Natural killer cell (primary cell): ENCODE measurements around the gene CSNK2A1. TPM values are rescaled to one million over a fixed set of nuclear protein-coding genes. Genes with fewer than 3 reads are reported as not detected.

Source experiments
- ATAC-seq, 3 donors: fragments of 150-1000 bp in 2 of 3; fragments of 200-7000 bp in 1 of 3; cut with Tn5 transposase; 1 replicate in 1 of 3; 2 replicates in 2 of 3; pipeline ENCODE4 v1.10.0; 2021; ENCODE audit warnings: mild to moderate bottlenecking in 2 of 3, moderate library complexity in 2 of 3
- DNase-seq, 2 donors: peaks; one replicate each; pipeline versions ENCODE4 v3.0.0 to v3.0.0-alpha.2; 2013 to 2021; ENCODE audit warnings: mixed read lengths in 1 of 2
- H3K27ac ChIP-seq: one replicate; pipeline ENCODE4 v1.5.1; 2013; ENCODE audit warnings: mild to moderate bottlenecking, low read length
- H3K27me3 ChIP-seq: one replicate; pipeline ENCODE4 v1.6.1; 2013; ENCODE audit warnings: low read length; ENCODE audit not compliant: control insufficient read depth, insufficient read depth
- H3K36me3 ChIP-seq: one replicate; pipeline ENCODE4 v1.6.1; 2013; ENCODE audit warnings: low read length; ENCODE audit not compliant: control insufficient read depth, insufficient read depth
- H3K4me1 ChIP-seq: one replicate; pipeline ENCODE4 v1.6.1; 2013; ENCODE audit warnings: low read length; ENCODE audit not compliant: control insufficient read depth, insufficient read depth
- H3K4me3 ChIP-seq: one replicate; pipeline ENCODE4 v1.5.1; 2013; ENCODE audit warnings: low read length
- H3K9me3 ChIP-seq: one replicate; pipeline ENCODE4 v1.6.1; 2013; ENCODE audit warnings: low read length; ENCODE audit not compliant: control insufficient read depth, insufficient read depth
- H3K27ac Mint-ChIP-seq, 2 donors: one replicate each; pipeline ENCODE4 v1.8.0; 2022; ENCODE audit warnings: mild to moderate bottlenecking in 2 of 2, mixed read lengths in 2 of 2, moderate library complexity in 1 of 2
- H3K27me3 Mint-ChIP-seq, 2 donors: one replicate each; pipeline ENCODE4 v1.8.0; 2022; ENCODE audit warnings: low read depth in 2 of 2, mixed read lengths in 2 of 2
- H3K36me3 Mint-ChIP-seq: one replicate; pipeline ENCODE4 v1.8.0; 2022; ENCODE audit warnings: mixed read lengths
- H3K4me1 Mint-ChIP-seq, 2 donors: one replicate each; pipeline ENCODE4 v1.8.0; 2022; ENCODE audit warnings: mixed read lengths in 2 of 2
- H3K4me3 Mint-ChIP-seq: one replicate; pipeline ENCODE4 v1.8.0; 2022; ENCODE audit warnings: mild to moderate bottlenecking, moderate library complexity, mixed read lengths
- H3K9me3 Mint-ChIP-seq, 2 donors: one replicate each; pipeline ENCODE4 v1.8.0; 2022; ENCODE audit warnings: mixed read lengths in 2 of 2
- CTCF ChIP-seq: fragments of 200-600 bp; IDR thresholded peaks from one replicate; pipeline ENCODE4 v1.8.0; 2022; ENCODE audit warnings: antibody characterized with exemption
- WGBS: methylation state at CpG from one replicate; pipeline ENCODE4 v1.1.7; 2013; ENCODE audit warnings: missing lambda C conversion rate; ENCODE audit not compliant: insufficient coverage; 5-methylcytosine and 5-hydroxymethylcytosine counted together
- intact Hi-C: fragments of 100-400 bp; cut with micrococcal nuclease; formaldehyde crosslinking; loops from one replicate; pipeline ENCODE4 v1.14.2; 2022
- total RNA-seq, 4 donors: library from RNA; stranded (reverse); fragments of 120-200 nt in 1 of 4; gene quantifications; one replicate each; pipeline versions ENCODE4 v1.2.3 to v1.2.4, GENCODE V29; 2013 to 2022

Gene CSNK2A1
- total RNA-seq, 3 donors from 2014 or later (not counting 1 experiment from before 2014, with no cell fraction given), result 88.8 to 92.6 (median 88.9) TPM

- H3K27me3 ChIP-seq, result no peaks in the 10 kb centered on the region
- H3K36me3 ChIP-seq, result no peaks in the 10 kb centered on the region
- no peaks in the 10 kb centered on the region for H3K4me1 Mint-ChIP-seq
- peak in 1 of 3 donors; percentile 30 for ATAC-seq
- no peak overlapping the region for H3K27ac ChIP-seq
- H3K9me3 Mint-ChIP-seq, result no peaks in the 10 kb centered on the region
- no peak for TF ChIP-seq CTCF
- 82% methylated on average over 7 of the region's 8 CpGs for WGBS
- no peaks in the 10 kb centered on the region for H3K9me3 ChIP-seq
- peaks cover 5 to 26% of the 10 kb centered on the region in 2 donors for H3K27me3 Mint-ChIP-seq
- no peak overlapping the region for H3K4me3 ChIP-seq
- no peak overlapping the region for H3K27ac Mint-ChIP-seq
- no peaks in the 10 kb centered on the region for H3K36me3 Mint-ChIP-seq
- intact Hi-C loops, result no loop called here
- H3K4me3 Mint-ChIP-seq, result no peak overlapping the region
- no peaks in the 10 kb centered on the region for H3K4me1 ChIP-seq
- DNase-seq, result no peak
Observed at GRCh38 chr20:469746-470490, 73.7 kb downstream of the CSNK2A1 start.

GRCh38 chr20:467755-468154 is 75.8 kb downstream of the CSNK2A1 start:
- Mint-ChIP-seq H3K27ac (no peak overlapping the region), H3K27me3 (peaks cover 5 to 26% of the 10 kb centered on the region in 2 donors), H3K9me3 (no peaks in the 10 kb centered on the region), H3K36me3 (no peaks in the 10 kb centered on the region), H3K4me3 (no peak overlapping the region), H3K4me1 (peaks cover 6% of the 10 kb centered on the region in 2 donors)
- Histone ChIP-seq H3K9me3 (no peaks in the 10 kb centered on the region), H3K36me3 (no peaks in the 10 kb centered on the region), H3K4me1 (peaks cover 5% of the 10 kb centered on the region), H3K4me3 (no peak overlapping the region), H3K27ac (no peak overlapping the region), H3K27me3 (no peaks in the 10 kb centered on the region)
- 95% methylated on average over 7 of the region's 7 CpGs for WGBS
- intact Hi-C loops, result no loop called here
- TF ChIP-seq CTCF, result no peak
- DNase-seq (no peak), ATAC-seq (no peak)

- DNase-seq (peak; percentile 85 to 96), ATAC-seq (peak; percentile 93 to 99 (median 96))
- under 1% methylated on average over 79 of the region's 80 CpGs for WGBS
- H3K4me1 Mint-ChIP-seq, result peaks cover 32 to 45% of the 10 kb centered on the region in 2 donors
- Histone ChIP-seq H3K36me3 (no peaks in the 10 kb centered on the region), H3K27me3 (no peaks in the 10 kb centered on the region), H3K9me3 (no peaks in the 10 kb centered on the region), H3K4me1 (peaks cover 18% of the 10 kb centered on the region), H3K27ac (peak within 1 kb of the TSS; percentile 79), H3K4me3 (peak within 1 kb of the TSS; percentile 81)
- peak within 1 kb of the TSS; percentile 90 to 92 for H3K27ac Mint-ChIP-seq
- intact Hi-C loops, result loop anchor here (1.0 to 5.0 kb wide), 2 partner anchors 55 to 110 kb away; no protein-coding TSS in a partner anchor
- no peaks in the 10 kb centered on the region for H3K9me3 Mint-ChIP-seq
- no peak for TF ChIP-seq CTCF
- H3K36me3 Mint-ChIP-seq, result no peaks in the 10 kb centered on the region
- peak within 1 kb of the TSS; percentile 97 for H3K4me3 Mint-ChIP-seq
- peaks cover 5 to 8% of the 10 kb centered on the region in 2 donors for H3K27me3 Mint-ChIP-seq
Observed at GRCh38 chr20:462199-462991, 81.2 kb downstream of the CSNK2A1 start, which contains the start of gene TBC1D20. TBC1D20 (minus strand) TSS chr20:462533; CDS start chr20:462405, 128 bp downstream.
